HG02678 (cell line): Measurements from ENCODE around the gene CCDC15.
"Not testable (repeated sequence)": the region's sequence is repeated elsewhere in the genome, so short reads cannot be mapped to it uniquely, and the experiment has no call there.

Source experiments
- ATAC-seq: cut with Tn5 transposase; IDR thresholded peaks from one replicate; pipeline ENCODE4 v1.9.1; 2021; ENCODE audit warnings: mild to moderate bottlenecking, moderate library complexity; ENCODE audit not compliant: unreplicated experiment

The CCDC15 gene

GRCh38 chr11:124942466-124943253 is 11.3 kb upstream of the CCDC15 start:
- ATAC-seq, result no peak

DNA sequence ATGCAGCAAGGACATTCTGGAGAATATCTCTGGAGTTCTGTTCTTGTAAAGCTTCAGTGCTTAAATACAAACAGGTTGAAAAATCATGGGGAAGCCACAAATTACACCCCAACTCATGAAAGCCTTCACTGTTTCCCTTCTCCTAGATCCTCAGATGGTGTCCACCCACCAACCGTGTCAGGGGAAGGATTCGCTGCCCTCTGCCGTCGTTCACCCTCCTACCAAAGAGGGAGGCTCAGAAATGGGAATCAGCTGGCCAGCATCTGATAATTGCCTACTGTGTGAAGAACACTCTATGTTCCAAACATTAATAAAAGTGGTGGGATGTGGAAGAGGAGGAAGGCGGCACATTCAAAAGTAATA is 10.8 kb upstream of the CCDC15 start:
- no peak for ATAC-seq

DNA sequence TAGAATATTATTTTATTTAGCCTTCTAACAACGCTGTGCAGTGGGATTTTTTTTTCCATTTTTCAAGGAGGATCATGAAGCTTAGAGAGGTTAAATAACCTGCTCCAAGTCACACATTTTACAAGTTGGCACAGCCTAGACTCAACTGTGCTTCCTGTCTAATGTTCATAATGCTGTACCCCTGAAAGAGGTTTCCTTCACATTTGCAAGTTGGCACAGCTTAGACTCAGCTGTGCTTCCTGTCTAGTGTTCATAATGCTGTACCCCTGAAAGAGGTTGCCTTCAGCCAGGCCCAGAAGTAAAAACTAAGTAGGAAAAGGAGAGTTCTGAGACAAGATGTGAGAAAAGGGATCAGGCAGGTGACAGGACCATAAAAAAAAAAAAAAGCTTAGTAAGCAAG is 10.3 kb upstream of the CCDC15 start:
- no peak for ATAC-seq

DNA sequence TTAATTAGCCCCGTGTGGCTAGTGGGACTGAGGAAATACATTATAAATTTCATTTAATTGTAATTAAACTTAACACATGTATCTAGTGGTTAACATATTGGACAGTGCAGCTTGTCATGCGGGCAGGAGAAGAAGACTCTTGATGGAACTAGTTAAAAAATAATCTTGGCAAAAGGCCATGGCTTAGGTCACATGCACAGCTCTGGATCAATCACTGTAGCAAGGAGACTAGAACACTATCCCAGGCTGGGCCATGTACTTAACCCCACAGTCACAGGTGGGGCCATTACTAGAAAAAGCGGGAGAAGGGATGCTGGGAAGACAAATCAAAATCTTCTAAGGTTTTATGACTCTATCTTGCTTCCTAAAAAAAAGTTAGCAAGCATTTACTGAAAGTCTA is 9.4 kb upstream of the CCDC15 start:
- ATAC-seq, result no peak

GRCh38 chr11:124945826-124946225 is 8.2 kb upstream of the CCDC15 start:
- ATAC-seq, result no peak

GRCh38 chr11:124946735-124947141 is 7.3 kb upstream of the CCDC15 start:
- no peak for ATAC-seq

DNA sequence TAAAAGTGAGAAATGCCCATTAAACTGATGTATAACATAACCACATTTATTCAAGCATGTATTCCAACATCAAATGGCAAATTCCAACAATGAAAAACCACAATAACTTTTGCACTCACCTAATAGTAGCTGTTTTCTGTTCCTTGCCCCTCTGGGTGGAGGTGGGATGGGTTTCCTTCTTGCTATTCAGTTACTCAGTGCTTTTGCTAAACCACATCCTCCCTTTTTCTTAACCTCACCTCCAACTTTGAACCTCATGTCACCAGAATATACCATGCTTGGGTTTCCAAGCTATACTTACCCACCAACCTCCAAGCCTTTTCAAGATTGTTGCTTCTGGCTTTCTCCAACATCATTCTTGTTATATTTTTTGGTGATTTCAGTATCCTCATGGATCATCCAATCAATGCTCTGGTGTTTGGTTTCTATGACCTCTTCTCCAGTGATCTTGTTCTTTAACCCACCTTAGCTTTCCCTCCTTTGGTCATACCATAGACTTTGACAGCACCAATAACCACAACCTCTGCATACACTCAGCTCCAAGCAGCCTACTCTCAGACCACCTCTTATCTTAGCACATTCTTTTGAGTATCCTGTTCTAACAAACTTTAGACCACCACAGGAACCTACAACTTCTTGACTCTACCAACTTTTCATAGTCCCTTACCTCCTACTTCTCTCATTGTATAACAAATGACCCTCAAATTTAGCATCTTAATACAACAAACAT is 3.2 kb upstream of the CCDC15 start:
- ATAC-seq, result no peak

GRCh38 chr11:124951341-124951740 is 2.7 kb upstream of the CCDC15 start:
- no peak for ATAC-seq

DNA sequence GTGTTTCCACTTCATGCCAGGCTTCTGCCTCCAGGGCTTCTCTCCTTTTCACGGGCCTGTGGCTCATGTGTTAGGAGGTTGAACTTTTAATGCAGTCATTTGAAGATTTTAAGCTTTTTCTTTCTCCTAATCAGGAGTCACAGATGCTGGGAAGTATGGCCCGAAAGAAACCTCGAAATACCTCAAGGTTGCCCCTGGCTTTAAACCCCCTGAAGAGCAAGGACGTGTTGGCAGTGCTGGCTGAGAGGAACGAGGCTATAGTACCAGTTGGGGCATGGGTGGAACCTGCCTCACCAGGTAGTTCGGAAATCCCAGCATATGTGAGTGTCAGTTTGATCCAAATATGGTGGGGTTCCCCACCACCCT is 571 bp downstream of the CCDC15 start:
- ATAC-seq, result no peak

- no peak for ATAC-seq
These were observed 1.0 kb downstream of the CCDC15 start for GRCh38 chr11:124955035-124955434.

DNA sequence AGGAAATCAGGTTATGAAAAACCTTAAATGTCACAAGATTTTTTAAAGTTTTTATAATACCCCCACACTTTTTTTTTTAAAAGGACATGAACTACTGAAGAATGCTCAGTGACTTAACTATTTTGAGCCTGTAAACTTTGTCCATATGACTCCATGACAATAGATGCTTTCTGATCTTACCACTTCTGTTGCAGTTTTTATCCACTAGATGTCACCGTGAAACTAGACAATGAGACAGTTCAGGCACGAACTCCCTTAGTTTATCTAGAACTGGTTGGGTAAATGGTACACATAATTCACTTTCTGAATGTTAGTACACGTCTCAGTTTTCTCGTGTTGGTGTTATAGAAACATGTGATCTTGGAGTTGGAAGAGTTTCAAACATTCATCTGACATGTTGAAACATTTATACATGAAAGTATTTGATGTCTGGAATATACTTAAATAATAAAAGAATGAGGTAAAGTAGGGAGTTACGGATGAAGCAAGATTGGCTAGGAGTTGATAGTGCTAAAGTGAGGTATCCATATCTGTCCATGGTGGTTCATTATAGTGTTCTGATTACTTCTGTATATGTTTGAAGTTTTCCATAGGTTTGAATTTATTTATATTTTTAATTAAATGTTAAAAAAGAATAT is 8.1 kb downstream of the CCDC15 start:
- peak; percentile 90 for ATAC-seq

GRCh38 chr11:124968197-124968596 is 14.2 kb downstream of the CCDC15 start:
- ATAC-seq, result not testable (repeated sequence)

DNA sequence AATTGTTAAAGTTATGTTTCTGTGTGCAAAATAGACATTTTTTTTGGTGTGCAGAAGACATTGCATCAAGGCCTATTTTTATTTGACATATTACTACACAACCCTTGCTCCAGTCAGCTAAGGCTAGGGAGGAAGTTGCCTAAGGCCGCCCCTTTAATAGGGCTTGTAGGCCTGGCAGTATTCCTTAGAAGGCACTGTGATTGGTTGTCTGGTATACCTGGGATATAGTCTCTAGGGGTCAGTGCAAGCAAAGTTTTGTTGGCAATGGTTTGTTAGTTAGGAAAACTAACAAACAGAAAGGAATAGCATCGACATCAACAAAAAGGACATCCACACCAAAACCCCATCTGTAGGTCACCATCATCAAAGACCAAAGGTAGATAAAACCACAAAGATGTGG is 16.9 kb downstream of the CCDC15 start:
- ATAC-seq, result no peak

DNA sequence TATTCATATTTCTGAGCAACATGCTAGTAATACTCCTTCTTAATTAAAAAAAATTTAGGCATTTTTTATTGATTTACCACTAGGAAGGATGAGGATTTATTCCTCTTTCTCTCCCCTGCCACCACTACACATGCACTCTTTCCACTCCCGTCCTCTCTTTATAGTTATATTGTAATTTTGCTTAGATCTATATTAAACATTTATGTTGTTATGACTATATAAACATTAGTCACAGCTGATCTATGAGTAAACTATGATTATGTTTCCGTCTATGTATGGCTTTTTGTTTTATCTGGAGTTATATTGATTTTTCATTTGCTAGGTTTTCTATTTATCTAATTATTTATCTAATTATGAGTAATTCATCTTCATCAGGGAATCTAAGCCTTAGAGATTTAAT is 17.8 kb downstream of the CCDC15 start:
- ATAC-seq, result no peak

- no peak for ATAC-seq
These were observed 22.5 kb downstream of the CCDC15 start for GRCh38 chr11:124976531-124976930.

- ATAC-seq, result no peak
These were observed 23.0 kb downstream of the CCDC15 start for GRCh38 chr11:124977006-124977405.

- no peak for ATAC-seq
These were observed 24.3 kb downstream of the CCDC15 start for GRCh38 chr11:124978316-124978715.

DNA sequence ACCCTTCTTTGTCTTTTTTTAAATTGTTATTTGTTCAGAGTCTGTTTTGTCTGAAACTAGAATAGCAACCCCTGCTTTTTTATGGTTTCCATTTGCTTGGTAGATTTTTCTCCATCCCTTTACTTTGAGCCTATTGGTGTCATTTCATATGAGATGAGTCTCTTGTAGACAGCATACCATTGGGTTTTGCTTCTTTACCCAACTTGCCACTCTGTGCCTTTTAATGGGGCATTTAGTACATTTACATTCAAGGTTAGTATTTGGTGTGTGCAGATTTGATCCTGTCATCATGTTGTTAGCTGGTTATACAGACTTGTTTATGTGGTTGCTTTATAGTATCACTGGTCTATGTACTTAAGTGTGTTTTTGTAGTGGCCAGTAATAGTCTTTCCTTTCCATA is 28.0 kb downstream of the CCDC15 start:
- no peak for ATAC-seq

DNA sequence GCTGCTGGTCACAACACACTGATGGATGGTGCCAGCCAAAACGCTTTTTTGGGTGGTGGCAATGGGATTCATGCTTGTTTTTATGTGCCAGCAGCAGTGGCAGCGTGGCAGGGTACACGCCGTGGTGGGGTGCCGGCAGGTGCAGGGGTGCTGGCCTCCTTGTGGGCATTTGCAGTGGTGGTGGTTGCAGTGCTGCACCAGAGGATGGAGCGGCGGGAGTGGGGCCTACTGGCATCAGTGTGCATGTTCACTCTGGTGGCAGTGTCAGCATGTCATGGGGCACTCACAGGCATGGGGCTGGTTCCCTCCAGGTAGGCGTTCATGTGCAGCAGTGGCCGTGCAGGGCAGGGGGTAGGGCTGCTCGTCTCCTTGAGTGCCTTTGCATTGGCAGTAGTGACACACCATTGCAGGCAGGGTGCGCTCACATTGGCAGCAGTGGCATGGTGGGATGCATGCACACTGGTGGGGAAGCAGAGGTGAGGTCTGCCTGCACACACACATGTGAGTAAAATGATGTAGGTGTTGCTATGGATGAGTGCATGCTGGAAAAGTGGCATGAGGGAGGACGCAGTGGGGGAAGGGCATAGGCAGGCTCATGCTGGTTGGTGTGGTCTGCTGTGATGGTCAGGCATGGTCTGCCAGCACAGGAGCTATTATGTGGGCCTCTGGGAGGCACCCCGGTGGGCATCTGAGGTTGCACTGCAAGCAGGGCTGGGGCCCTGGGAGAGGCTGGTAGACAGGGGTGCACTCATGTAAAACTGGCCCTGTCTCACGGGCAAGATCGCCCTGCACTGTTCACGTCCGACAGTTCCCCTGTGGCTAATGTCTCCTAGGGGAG is 29.9 kb downstream of the CCDC15 start:
- no peak for ATAC-seq

DNA sequence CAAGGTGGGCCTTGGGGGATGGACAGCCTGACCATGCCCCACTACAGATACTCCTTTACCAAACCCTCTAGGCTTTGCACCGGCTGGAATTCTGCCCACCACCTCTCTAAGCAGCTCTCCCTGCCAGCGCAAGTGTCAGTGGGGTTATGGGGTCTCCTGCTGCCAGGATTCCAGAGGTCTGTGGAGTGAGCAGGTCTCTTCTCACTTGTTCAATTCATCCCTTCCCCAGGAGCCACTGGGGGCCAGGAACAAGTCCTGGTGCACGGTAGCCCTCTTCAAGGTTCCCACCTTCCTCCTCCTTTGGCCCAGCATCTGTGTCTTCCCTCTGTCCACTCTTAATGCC is 30.5 kb downstream of the CCDC15 start:
- no peak for ATAC-seq

DNA sequence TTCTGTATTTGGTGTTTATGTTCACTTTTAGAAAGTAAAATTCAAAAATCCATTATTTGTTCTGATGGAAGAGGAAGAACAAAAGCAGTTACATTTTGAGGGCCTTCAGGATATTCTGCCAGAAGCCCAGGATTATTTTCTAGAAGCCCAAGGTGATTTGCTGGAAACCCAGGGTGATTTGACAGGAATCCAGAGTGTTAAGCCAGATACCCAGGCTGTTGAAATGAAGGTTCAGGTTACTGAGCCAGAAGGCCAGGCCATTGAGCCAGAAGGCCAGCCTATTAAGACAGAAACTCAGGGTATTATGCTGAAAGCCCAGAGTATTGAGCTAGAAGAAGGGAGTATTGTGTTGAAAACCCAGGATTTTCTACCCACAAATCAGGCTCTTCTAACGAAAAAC is 33.1 kb downstream of the CCDC15 start:
- ATAC-seq, result no peak
